ENCODE measurements around the gene FBL.

Gene FBL

DNA sequence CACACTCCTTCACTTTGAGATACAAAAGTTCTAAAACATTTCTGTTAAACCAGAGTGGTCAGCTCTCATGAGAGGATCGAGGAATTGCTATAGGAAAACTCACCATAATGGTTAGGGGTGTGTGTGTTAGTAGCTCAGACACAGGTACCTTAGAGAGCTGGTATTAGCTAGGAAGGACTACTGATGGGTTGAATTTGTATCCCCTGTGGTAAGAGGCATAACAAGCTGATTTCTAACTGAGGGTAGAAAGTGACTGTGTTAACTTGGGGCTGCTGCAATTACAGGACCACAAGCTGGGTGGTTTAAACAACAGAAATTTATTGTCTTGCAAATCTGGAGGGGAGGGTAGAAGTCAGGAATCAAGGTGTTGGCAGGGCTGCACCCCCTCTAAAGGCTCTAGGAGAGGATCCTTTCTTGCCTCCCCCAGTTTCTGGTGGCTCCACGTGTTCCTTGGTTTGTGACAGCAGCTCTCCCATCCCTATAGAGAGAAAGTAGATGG lies 50.1 kb downstream of the FBL start:
- peaks cover 22% of the 10 kb centered on the region for H3K27me3 ChIP-seq (ENCODE audit: low read depth, low read length)
- TF ChIP-seq EZH2phosphoT487 (IDR thresholded peaks at IDR 0.05; ENCODE audit: low read depth), result no peak
- TF ChIP-seq, protein P1, sequence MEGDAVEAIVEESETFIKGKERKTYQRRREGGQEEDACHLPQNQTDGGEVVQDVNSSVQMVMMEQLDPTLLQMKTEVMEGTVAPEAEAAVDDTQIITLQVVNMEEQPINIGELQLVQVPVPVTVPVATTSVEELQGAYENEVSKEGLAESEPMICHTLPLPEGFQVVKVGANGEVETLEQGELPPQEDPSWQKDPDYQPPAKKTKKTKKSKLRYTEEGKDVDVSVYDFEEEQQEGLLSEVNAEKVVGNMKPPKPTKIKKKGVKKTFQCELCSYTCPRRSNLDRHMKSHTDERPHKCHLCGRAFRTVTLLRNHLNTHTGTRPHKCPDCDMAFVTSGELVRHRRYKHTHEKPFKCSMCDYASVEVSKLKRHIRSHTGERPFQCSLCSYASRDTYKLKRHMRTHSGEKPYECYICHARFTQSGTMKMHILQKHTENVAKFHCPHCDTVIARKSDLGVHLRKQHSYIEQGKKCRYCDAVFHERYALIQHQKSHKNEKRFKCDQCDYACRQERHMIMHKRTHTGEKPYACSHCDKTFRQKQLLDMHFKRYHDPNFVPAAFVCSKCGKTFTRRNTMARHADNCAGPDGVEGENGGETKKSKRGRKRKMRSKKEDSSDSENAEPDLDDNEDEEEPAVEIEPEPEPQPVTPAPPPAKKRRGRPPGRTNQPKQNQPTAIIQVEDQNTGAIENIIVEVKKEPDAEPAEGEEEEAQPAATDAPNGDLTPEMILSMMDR (IDR thresholded peaks at IDR 0.05; ENCODE audit: low read depth, low read length), result no peak

GRCh38 chr19:39795001-39795400 lies 51.2 kb downstream of the FBL start:
- H2AFZ ChIP-seq (ENCODE audit: low read depth, low read length), result no peak overlapping the region
- H3K36me3 ChIP-seq (replicated peaks; ENCODE audit: low read depth, low read length), result no peaks in the 10 kb centered on the region
- H3K27me3 ChIP-seq (ENCODE audit: low read depth, low read length), result peaks cover 22% of the 10 kb centered on the region
- peaks cover 9% of the 10 kb centered on the region for H3K4me1 ChIP-seq (ENCODE audit: low read length)
- no peaks in the 10 kb centered on the region for H4K20me1 ChIP-seq (ENCODE audit: insufficient read depth, low read length)
- no peak overlapping the region for H3K9ac ChIP-seq (ENCODE audit: low read length)
- H3K27ac ChIP-seq (ENCODE audit: low read length), result no peak overlapping the region
- H3K4me2 ChIP-seq (ENCODE audit: low read length), result peak overlapping the region; percentile 50
- H3K4me3 ChIP-seq (ENCODE audit: low read length), result no peak overlapping the region
- H3K79me2 ChIP-seq (ENCODE audit: low read length), result no peaks in the 10 kb centered on the region
- no peak for TF ChIP-seq EZH2phosphoT487 (IDR thresholded peaks at IDR 0.05; ENCODE audit: low read depth)
- TF ChIP-seq, protein P1 (IDR thresholded peaks at IDR 0.05; ENCODE audit: low read depth, low read length), result no peak
- no peaks in the 10 kb centered on the region for H3K9me3 ChIP-seq (ENCODE audit: insufficient read depth, low read length)

More for the DNA sequence above, 50.1 kb downstream of the FBL start:
- Histone ChIP-seq H4K20me1 (ENCODE audit: insufficient read depth, low read length) (no peaks in the 10 kb centered on the region), H3K27ac (ENCODE audit: low read length) (no peak overlapping the region), H3K9me3 (ENCODE audit: insufficient read depth, low read length) (no peaks in the 10 kb centered on the region), H3K4me1 (ENCODE audit: low read length) (peaks cover 9% of the 10 kb centered on the region), H3K9ac (ENCODE audit: low read length) (no peak overlapping the region), H3K36me3 (replicated peaks; ENCODE audit: low read depth, low read length) (no peaks in the 10 kb centered on the region), H3K4me3 (ENCODE audit: low read length) (no peak overlapping the region), H2AFZ (ENCODE audit: low read depth, low read length) (no peak overlapping the region), H3K4me2 (ENCODE audit: low read length) (no peak overlapping the region), H3K79me2 (ENCODE audit: low read length) (no peaks in the 10 kb centered on the region)

DNA sequence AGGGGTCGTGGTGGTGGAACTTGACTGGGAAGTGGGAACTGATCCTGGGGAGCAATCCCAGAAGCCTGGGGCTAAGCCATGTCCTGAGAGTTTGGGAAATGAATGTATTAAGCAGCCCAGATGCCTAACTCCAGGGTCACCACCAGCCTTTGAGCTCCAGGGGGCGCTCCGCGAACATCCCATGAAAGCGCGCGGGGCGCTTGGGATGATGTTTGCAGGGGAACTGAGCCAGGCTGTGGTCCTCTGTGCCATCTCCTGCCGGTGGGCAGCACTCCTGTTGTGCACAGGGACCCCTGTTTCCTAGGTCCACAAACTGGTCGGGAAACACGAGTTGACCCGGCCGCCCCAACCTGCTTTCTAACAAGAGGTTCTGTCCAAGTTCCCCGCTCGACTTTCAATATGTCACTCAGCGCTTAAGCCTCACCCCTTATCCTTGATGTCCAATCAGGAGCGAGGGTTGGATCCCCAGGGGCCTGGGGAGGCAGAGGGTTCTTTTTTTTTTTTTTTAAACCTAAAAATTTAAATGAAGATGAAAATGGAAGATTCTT lies 53.1 kb downstream of the FBL start:
- no peak overlapping the region for H3K9ac ChIP-seq (ENCODE audit: low read length)
- H3K4me3 ChIP-seq (ENCODE audit: low read length), result peak overlapping the region; percentile 77
- no peaks in the 10 kb centered on the region for H3K79me2 ChIP-seq (ENCODE audit: low read length)
- peaks cover 1% of the 10 kb centered on the region; the same call in 1 of the 2 replicates for H3K9me3 ChIP-seq (ENCODE audit: insufficient read depth, low read length)
- H3K27ac ChIP-seq (ENCODE audit: low read length), result no peak overlapping the region
- H4K20me1 ChIP-seq (ENCODE audit: insufficient read depth, low read length), result no peaks in the 10 kb centered on the region
- no peak for TF ChIP-seq EZH2phosphoT487 (IDR thresholded peaks at IDR 0.05; ENCODE audit: low read depth)
- TF ChIP-seq, protein P1 (IDR thresholded peaks at IDR 0.05; ENCODE audit: low read depth, low read length), result peak; percentile 98
- H3K27me3 ChIP-seq (ENCODE audit: low read depth, low read length), result peaks cover 23% of the 10 kb centered on the region
- H3K4me1 ChIP-seq (ENCODE audit: low read length), result peaks cover 9% of the 10 kb centered on the region
- H3K36me3 ChIP-seq (replicated peaks; ENCODE audit: low read depth, low read length), result no peaks in the 10 kb centered on the region
- peak overlapping the region; percentile 77 for H3K4me2 ChIP-seq (ENCODE audit: low read length)
- peak overlapping the region; percentile 82 for H2AFZ ChIP-seq (ENCODE audit: low read depth, low read length)

- no peak overlapping the region for H3K4me3 ChIP-seq (ENCODE audit: low read length)
- TF ChIP-seq EZH2phosphoT487 (IDR thresholded peaks at IDR 0.05; ENCODE audit: low read depth), result no peak
- TF ChIP-seq, protein P1 (IDR thresholded peaks at IDR 0.05; ENCODE audit: low read depth, low read length), result no peak
- no peaks in the 10 kb centered on the region for H4K20me1 ChIP-seq (ENCODE audit: insufficient read depth, low read length)
- peaks cover 33% of the 10 kb centered on the region; the same call in 1 of the 2 replicates for H3K27me3 ChIP-seq (ENCODE audit: low read depth, low read length)
- no peak overlapping the region for H3K9ac ChIP-seq (ENCODE audit: low read length)
- no peak overlapping the region for H2AFZ ChIP-seq (ENCODE audit: low read depth, low read length)
- H3K36me3 ChIP-seq (replicated peaks; ENCODE audit: low read depth, low read length), result no peaks in the 10 kb centered on the region
- H3K4me1 ChIP-seq (ENCODE audit: low read length), result no peaks in the 10 kb centered on the region
- H3K27ac ChIP-seq (ENCODE audit: low read length), result no peak overlapping the region
- H3K79me2 ChIP-seq (ENCODE audit: low read length), result no peaks in the 10 kb centered on the region
- H3K9me3 ChIP-seq (ENCODE audit: insufficient read depth, low read length), result peaks cover 5% of the 10 kb centered on the region; the same call in 1 of the 2 replicates
- H3K4me2 ChIP-seq (ENCODE audit: low read length), result no peak overlapping the region
These were observed 57.9 kb downstream of the FBL start for GRCh38 chr19:39788244-39788643.
